Measurements from ENCODE around the gene FAM193B. TPM values are rescaled to one million over a fixed set of nuclear protein-coding genes. Genes with fewer than 3 reads are reported as not detected.

The FAM193B gene
- total RNA-seq, 2 experiments from 2014 or later, result 47.2 to 52.9 TPM

DNA sequence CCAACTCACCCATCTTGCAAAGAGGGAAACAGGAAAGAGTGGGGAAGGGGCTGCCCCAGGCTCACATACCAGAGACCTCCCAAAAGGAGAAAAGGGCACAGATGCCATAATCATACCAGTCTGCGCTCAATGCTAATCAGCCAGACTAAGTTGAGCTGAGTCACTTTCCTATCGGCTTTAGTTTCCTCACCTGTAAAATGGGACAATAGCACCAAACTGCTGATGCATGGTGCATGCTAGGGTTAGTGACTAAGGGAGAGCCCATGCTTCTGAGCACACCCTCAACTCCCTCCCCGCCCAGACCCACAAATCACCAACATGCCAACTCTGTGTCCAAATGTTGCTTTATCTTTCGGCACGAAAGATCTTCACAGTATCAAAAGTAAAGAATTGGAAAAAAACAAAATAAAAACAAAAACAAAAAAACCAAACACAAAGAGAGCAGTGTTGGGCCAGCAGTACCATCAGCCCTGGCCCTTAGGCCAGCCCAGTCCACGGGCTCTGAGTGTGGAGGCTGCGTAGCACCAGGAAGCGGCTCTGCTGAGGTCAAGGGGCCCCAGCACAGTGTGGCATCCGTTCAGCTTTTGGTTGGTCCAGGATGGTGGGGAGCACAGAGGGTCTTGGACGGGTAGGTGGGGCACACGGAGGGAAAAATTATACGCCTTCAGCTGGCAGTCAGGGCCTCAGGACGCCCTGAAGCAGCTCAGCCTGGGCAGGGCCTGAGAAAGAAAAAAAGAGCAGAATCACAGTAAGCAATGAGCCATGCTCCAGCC lies 34.7 kb downstream of the FAM193B start:
- H3K36me3 Mint-ChIP-seq, result peaks cover 24% of the 10 kb centered on the region
- no peak for DNase-seq
- peaks cover 38% of the 10 kb centered on the region for H3K4me1 Mint-ChIP-seq
- H3K4me3 Mint-ChIP-seq, result peak overlapping the region; percentile 52
- no peaks in the 10 kb centered on the region for H3K27me3 Mint-ChIP-seq
- H3K27ac Mint-ChIP-seq, result peak overlapping the region; percentile 51
- no peaks in the 10 kb centered on the region for H3K9me3 Mint-ChIP-seq

DNA sequence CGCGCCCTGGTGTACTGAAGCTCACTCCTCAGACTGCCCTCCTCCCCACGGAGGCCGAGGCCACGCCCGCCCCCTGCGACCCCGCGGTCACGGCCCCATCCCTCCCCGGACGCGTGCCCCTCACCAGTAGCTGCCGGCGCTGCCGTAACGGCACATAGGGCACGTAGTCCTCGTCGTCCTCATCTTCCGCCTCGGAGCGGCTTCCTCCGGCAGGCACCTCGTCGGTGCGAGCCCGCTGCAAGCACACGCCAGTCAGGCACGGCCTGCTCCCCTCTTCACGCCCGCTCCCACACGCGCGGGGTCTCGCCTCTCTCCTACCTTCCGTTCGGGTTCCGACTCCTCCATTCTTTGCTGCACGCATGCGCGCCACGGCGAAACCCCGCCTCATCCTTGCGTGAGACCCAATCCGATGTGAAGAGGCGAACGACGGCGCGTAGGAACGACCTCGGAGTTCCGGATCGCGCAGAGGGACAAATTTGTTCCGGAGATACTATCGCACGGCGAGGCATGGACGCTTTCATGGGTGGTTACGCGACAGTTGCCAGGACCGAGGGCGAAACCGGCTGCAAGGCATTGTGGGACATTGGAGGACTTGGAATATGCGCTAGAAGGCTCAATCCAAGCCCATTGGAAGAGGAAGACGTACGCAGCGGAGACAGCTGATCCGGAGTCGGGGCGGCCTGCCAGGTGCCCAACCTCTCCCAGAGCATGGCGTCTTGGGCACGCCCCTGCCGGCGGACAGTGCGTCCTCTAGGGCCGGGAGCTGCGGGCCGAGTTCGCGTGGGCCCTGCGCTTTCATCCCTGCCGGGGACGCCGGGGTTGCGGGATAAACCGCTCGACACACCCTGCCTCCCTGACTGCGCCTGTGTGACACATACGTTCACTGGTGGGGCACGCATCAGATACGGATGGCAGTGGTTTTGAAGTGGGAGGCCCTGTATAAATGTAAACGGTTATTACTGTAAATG lies 37.5 kb downstream of the FAM193B start, which contains the start of gene DDX41:
Gene DDX41, minus strand, starts transcription at position 361 of the 968 bp plus-strand sequence. Its CDS starts 16 bp downstream, at position 345.
- H3K4me1 Mint-ChIP-seq, result peaks cover 43% of the 10 kb centered on the region
- DNase-seq, result peak; percentile 97
- no peaks in the 10 kb centered on the region for H3K9me3 Mint-ChIP-seq
- H3K27ac Mint-ChIP-seq, result peak within 1 kb of the TSS; percentile 90
- H3K36me3 Mint-ChIP-seq, result peaks cover 37% of the 10 kb centered on the region
- peak within 1 kb of the TSS; percentile 94 for H3K4me3 Mint-ChIP-seq
- no peaks in the 10 kb centered on the region for H3K27me3 Mint-ChIP-seq

DNA sequence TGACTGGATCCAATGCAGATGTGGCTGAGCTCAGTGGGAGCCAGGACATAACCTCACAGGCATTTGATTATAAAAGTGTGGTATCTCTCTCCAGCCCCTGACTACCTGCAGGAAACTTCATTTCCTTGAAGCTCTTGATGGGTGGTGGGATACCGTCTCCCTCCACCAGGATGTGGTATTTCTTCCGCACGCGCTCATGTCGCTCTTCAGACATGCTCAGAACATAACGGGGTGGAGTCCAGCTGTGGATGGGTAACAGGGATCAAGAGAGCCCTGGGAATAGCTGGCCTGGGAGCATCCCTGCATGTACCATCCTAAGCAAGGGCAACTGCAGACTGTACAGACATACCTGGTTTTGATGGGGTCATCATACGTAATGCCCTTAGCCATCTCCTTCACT lies 38.8 kb downstream of the FAM193B start:
- DNase-seq, result no peak
- H3K4me1 Mint-ChIP-seq, result peaks cover 42% of the 10 kb centered on the region
- peaks cover 45% of the 10 kb centered on the region for H3K36me3 Mint-ChIP-seq
- peak overlapping the region; percentile 94 for H3K4me3 Mint-ChIP-seq
- no peaks in the 10 kb centered on the region for H3K9me3 Mint-ChIP-seq
- peak overlapping the region; percentile 90 for H3K27ac Mint-ChIP-seq
- no peaks in the 10 kb centered on the region for H3K27me3 Mint-ChIP-seq

DNA sequence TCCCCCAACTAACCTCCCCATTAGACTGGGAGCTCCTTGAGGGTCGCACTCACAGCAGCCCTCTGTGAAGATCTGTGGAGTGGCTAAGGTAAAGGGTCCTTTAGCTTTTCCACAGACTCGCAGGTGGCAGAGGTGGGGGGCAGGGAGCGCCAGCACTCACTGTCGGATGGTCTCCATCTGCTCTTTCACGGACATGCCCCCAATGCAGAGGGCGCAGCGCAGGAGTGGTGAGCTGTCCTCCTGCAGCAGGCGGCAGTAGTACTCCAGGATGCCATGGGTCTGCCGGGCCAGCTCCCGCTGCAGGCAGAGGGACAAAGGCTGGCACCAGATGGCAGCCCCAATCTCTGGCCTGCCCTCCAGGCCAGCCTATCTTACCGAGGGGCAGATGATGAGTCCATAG lies 39.8 kb downstream of the FAM193B start:
- H3K4me3 Mint-ChIP-seq, result no peak overlapping the region
- H3K27ac Mint-ChIP-seq, result peak overlapping the region; percentile 45
- H3K36me3 Mint-ChIP-seq, result peaks cover 47% of the 10 kb centered on the region
- peaks cover 33% of the 10 kb centered on the region for H3K4me1 Mint-ChIP-seq
- H3K9me3 Mint-ChIP-seq, result no peaks in the 10 kb centered on the region
- no peak for DNase-seq
- no peaks in the 10 kb centered on the region for H3K27me3 Mint-ChIP-seq

DNA sequence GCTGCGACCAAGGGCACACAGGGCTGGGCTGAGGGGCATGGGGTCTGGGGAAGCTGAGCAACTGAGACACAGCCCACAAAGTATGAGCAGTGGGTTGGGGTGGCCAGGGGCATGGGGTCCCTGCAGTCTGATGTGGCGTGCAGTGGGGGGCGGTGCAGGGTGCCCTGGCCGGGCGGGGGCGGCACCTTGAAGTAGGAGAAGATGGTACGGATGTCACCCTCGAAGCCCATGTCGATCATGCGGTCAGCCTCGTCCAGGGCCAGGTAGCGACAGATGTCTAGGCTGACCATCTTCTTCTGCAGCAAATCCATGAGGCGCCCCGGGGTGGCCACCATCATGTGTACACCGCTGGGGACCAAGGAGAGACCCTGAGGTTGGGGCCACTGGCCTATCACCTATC lies 40.9 kb downstream of the FAM193B start:
- Mint-ChIP-seq H3K36me3 (peaks cover 47% of the 10 kb centered on the region), H3K27me3 (no peaks in the 10 kb centered on the region)

DNA sequence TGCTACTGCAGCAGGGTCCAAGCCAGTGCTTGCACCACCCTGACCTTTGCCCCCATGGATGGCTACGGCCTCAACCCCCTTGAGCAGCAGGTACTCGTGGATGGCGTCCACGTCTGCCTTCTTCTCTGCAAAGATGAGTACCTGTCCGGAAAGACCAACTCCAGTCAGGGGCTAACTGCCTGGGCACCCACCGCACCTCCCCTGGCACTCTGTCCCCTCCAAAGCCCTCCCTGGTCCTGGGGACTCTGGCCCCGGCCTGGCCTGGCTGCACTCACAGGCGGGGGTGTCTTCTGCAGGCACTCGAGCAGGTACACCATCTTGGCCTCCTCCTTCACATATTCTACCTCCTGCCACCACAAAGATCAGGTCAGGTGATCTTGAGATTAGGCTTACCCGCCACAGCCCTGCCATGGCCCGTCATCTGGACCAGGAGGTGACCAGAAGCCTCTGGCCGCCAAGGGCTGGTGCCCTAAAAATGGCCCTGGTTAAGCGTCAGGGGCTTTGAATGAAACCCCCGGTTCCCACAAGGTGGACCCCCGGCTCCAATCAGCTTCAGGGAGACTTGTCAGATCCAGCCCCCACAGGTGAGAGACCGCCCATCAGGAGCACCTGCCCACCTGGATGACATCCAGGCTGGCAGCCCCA lies 41.5 kb downstream of the FAM193B start:
- peaks cover 48% of the 10 kb centered on the region for H3K36me3 Mint-ChIP-seq
- no peak for DNase-seq
- no peaks in the 10 kb centered on the region for H3K9me3 Mint-ChIP-seq
- H3K4me1 Mint-ChIP-seq, result peaks cover 31% of the 10 kb centered on the region
- no peaks in the 10 kb centered on the region for H3K27me3 Mint-ChIP-seq
- H3K4me3 Mint-ChIP-seq, result no peak overlapping the region
- no peak overlapping the region for H3K27ac Mint-ChIP-seq

More for the DNA sequence above, 40.9 kb downstream of the FAM193B start:
- Mint-ChIP-seq H3K9me3 (no peaks in the 10 kb centered on the region), H3K27ac (no peak overlapping the region), H3K4me1 (peaks cover 31% of the 10 kb centered on the region), H3K4me3 (no peak overlapping the region)
- DNase-seq, result no peak

DNA sequence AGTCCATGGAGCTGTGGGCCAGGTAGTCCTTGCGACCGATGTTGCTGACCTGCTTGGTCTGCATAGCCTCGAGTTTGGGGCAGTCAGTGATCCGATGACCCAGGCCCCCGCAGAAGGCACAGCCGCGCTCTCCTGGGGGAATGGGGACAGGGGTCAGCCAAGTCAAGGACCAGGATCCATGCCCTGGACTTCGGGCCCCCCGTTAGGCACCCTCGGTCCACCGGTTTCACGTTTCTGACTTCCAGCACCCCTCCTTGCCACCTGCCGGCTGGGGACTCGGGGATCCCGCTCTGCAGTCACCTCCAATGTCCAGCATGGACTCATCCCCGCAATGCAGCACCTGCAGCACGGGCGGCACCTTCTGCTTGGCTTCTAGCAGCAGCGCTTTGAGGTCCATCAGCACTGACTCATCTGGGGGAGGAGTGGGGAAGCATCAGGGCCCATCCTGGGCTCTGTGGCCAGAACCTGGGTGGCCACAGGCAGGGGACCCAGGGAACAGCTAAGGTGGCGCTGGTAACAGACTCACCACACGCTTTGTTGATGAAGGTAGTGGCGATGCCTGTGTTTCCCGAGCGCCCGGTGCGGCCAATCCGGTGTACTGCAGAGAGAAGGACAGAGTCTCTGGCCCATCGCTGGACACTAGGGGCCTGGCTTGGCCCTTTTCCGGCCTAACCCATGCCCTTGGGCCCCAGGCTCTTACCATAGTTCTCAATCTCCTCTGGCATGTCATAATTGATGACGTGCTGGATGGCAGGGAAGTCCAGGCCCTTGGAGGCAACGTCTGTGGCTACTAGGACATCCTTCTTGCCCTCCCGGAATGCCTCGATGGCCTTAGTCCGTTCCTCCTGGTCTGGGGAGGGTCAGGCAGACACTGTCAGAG lies 42.3 kb downstream of the FAM193B start:
- Mint-ChIP-seq H3K4me3 (no peak overlapping the region), H3K36me3 (peaks cover 47% of the 10 kb centered on the region), H3K27me3 (no peaks in the 10 kb centered on the region), H3K4me1 (peaks cover 31% of the 10 kb centered on the region), H3K27ac (no peak overlapping the region), H3K9me3 (no peaks in the 10 kb centered on the region)
- no peak for DNase-seq

DNA sequence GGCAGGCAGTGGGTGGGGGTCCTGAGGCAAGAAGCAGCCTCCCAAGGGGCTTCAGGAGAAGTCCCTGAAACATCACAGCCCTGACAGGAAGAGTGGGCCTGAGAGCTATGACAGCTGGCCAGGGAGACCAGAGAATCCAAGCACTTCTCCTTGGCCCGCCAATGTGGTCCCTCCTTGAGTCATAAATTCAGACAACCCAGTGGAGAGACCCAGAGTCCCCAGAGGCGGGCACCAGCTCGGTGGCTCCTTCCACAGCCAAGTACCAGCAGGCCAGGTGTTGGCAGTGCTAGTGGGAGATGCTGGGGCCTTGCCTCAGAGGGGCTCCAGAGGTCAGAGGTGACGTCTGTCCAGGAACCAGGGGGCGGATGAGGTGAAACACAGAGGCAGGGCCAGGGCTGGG lies 43.2 kb downstream of the FAM193B start:
- Mint-ChIP-seq H3K4me1 (peaks cover 31% of the 10 kb centered on the region), H3K4me3 (no peak overlapping the region), H3K9me3 (no peaks in the 10 kb centered on the region), H3K27me3 (no peaks in the 10 kb centered on the region), H3K36me3 (peaks cover 41% of the 10 kb centered on the region), H3K27ac (no peak overlapping the region)
- DNase-seq, result no peak

DNA sequence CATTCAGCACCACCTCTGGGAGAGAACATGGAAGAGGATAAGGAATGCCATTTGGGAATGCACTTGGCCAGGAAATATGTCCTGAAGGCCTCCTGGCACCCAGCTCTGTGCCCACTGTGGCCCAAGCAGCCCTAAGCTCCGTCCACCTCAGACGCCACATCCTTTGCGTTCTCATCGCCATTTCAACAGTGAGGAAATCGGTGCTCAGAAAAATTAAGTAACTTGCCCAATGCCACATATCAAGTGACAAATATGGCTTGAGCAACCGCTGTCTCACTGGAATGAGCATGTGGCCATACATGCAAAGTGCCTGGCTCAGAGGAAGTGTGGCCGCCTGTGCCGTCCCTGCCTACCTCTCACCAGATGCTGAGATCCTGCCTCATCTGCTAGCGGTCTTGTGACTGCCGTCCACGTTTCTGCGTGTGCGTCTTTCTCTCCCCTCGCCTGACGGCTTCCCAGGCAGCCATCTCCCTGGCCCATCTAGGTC lies 43.8 kb downstream of the FAM193B start:
- DNase-seq, result no peak
- peaks cover 25% of the 10 kb centered on the region for H3K4me1 Mint-ChIP-seq
- no peaks in the 10 kb centered on the region for H3K9me3 Mint-ChIP-seq
- H3K4me3 Mint-ChIP-seq, result no peak overlapping the region
- no peak overlapping the region for H3K27ac Mint-ChIP-seq
- peaks cover 35% of the 10 kb centered on the region for H3K36me3 Mint-ChIP-seq
- no peaks in the 10 kb centered on the region for H3K27me3 Mint-ChIP-seq

DNA sequence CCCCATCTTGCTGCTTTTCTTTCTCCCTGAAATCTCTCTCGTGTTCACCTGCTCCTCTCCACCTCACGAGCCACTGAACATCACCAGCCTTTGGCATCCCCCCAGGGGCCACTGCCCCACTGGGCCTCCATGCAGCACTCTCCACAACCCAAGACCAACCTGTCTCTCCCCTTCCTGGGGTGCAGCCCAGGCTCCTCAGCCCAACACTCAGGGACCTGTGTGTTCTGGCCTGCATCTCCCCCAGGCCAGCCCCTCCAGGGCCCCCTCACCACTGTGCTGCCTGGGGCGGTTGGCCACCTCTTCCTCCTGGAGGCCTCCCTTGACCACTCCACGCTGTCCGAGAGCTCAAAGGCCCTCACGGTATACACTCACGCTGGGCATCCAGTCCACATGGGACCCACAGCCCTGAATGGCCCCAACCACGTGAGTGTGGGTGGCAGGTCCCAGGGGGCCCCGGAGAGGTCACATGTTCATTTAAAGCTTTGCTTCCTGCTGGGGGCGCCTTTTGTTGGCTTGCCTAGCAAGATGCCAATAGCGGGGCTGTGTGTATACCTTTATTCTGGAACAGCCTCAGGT lies 44.3 kb downstream of the FAM193B start:
- Mint-ChIP-seq H3K27ac (no peak overlapping the region), H3K27me3 (no peaks in the 10 kb centered on the region), H3K9me3 (no peaks in the 10 kb centered on the region), H3K36me3 (peaks cover 30% of the 10 kb centered on the region), H3K4me1 (peaks cover 20% of the 10 kb centered on the region), H3K4me3 (no peak overlapping the region)
- no peak for DNase-seq

DNA sequence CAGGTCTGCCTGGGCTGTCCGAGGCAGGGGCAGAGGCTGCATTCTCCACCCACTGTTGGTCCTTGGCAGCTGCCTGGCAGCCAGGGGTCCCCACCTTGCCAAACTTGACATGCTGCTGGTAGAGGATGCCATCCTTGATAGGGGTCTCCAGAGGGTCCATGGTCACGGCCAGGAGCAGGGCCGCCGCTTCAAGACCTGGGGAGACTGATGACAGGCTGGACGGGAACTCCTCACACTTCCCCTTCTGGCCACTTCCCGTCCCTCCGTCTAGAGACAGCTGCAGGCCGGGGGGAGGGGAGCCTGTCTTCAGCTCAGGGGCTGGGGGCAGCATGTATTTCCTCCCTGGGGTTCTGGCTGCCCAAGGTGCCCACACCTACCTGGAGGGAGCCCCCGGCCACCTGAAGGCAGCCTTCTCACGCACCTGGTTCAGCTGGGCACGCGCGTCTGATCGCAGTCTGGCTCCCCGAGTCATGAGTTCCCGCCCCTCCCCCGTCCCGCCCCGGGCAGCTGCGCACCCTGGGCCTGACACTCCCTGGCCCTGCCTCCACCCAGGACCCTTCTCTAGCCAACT lies 44.9 kb downstream of the FAM193B start, which contains the start of gene DOK3:
Gene DOK3, minus strand, starts transcription at position 446 of the 571 bp plus-strand sequence. Its CDS starts 286 bp downstream, at position 160.
- DNase-seq, result no peak
- H3K27ac Mint-ChIP-seq, result peak within 1 kb of the TSS; percentile 51
- no peaks in the 10 kb centered on the region for H3K27me3 Mint-ChIP-seq
- H3K36me3 Mint-ChIP-seq, result peaks cover 27% of the 10 kb centered on the region
- no peak within 1 kb of the TSS for H3K4me3 Mint-ChIP-seq
- peaks cover 19% of the 10 kb centered on the region for H3K4me1 Mint-ChIP-seq
- no peaks in the 10 kb centered on the region for H3K9me3 Mint-ChIP-seq

DNA sequence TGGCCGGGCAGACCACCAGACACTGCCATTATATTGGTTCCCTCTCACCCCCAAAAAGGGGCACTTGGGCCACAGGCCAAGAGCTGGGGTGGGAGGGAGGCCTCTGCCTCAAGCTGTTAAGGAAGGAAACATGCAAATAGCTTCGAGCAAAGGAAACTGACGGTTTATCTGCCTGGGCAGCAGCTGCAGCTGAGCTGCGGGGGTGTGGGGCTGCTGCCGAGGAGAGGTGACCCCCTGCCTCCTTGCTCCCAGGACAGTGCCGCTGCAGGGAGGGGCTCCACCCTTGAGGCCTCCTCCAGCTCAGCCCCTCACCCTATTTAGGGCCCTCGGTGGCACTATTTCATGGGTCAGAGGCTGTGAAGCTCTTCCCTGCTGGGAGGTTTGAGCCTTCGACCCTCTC lies 45.5 kb downstream of the FAM193B start:
- Mint-ChIP-seq H3K27me3 (no peaks in the 10 kb centered on the region), H3K4me1 (peaks cover 15% of the 10 kb centered on the region), H3K4me3 (no peak overlapping the region), H3K36me3 (peaks cover 20% of the 10 kb centered on the region), H3K27ac (no peak overlapping the region), H3K9me3 (no peaks in the 10 kb centered on the region)
- no peak for DNase-seq

DNA sequence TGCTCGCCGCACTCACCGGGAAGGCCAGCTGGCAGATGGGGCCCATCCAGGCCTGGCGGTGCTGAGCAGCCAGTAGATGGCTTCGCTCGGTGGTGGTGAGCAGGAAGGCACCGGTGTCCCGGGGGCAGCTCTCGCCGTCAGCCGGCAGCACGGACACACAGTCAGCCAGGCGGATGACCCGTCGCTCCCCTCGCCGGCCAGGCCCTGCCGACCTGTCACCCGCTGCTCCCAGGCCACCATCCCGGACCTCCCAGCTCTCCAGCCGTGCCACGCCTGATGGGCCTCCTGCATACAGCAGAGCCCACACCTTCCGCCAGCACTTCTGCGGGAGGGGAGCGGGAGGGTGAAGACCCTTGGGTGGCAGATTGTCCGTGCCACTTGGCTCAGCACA lies 46.1 kb downstream of the FAM193B start:
- Mint-ChIP-seq H3K4me3 (no peak overlapping the region), H3K27me3 (no peaks in the 10 kb centered on the region), H3K36me3 (peaks cover 18% of the 10 kb centered on the region), H3K4me1 (peaks cover 14% of the 10 kb centered on the region), H3K9me3 (no peaks in the 10 kb centered on the region), H3K27ac (no peak overlapping the region)
- no peak for DNase-seq
